ENCODE measurements around the gene P2RY11.

Gene P2RY11

DNA sequence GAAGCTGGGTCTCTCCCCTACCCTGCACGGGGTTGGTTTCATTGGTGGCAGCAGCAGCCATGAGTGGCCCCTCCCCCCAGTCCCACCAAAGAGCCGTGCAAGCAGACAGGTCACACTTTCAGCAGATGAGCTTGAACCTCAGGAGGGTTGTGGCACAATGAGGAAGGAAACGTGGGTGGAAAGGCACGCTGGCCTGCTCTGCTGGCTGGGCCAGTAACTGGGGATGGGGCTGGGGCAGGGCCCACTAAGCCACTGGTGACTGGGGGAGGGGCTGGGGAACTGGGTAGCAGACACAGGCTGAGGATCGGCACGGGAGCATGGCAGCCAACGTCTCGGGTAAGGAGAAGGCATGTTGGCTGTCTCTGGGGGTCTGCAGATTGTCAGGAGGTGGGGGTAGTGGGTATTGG lies at the start of gene P2RY11:
P2RY11 (plus strand) TSS at position 289 of the 407 bp plus-strand sequence; CDS start at position 318, 29 bp downstream.
- Histone ChIP-seq H3K36me3 (ENCODE audit: insufficient read depth, low read length) (peaks cover 25% of the 10 kb centered on the region), H3K4me1 (ENCODE audit: insufficient read depth, low read length) (no peaks in the 10 kb centered on the region; the same call in 1 of the 2 replicates), H3K9ac (ENCODE audit: low read depth, low read length) (no peak within 1 kb of the TSS), H3K9me3 (ENCODE audit: control insufficient read depth, insufficient read depth, low read length) (no peaks in the 10 kb centered on the region)

DNA sequence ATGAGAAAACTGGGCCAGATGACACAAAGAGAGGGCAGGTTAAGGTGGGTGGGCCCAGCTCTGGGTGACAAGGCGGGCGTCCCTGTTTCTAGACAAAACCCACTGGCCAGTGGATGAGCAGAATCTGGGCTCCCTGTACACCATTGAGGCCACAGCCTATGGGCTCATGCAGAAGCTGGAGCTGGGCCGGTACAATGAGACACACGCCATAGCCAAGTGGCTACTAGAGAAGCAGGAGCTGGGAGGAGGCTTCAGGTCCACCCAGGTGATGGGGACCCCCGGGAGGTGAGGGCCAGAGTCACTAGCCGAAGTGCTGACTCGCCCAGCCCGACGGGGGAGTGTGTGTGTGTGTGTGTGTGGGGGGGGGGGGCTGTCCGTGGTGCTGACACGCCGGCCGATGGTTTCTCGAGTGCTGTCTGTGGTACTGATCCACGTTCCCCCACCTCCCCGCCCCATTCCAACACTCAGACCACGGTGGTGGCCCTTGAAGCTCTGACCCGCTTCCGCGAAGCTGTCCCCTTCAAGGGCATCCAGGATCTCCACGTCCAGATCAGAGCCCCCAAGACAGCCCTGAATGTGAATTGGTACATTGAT lies 49.7 kb upstream of the P2RY11 start:
- Histone ChIP-seq H3K9ac (ENCODE audit: low read depth, low read length) (no peak overlapping the region), H3K36me3 (ENCODE audit: insufficient read depth, low read length) (no peaks in the 10 kb centered on the region), H3K4me1 (ENCODE audit: insufficient read depth, low read length) (no peaks in the 10 kb centered on the region), H3K9me3 (ENCODE audit: control insufficient read depth, insufficient read depth, low read length) (no peaks in the 10 kb centered on the region)

DNA sequence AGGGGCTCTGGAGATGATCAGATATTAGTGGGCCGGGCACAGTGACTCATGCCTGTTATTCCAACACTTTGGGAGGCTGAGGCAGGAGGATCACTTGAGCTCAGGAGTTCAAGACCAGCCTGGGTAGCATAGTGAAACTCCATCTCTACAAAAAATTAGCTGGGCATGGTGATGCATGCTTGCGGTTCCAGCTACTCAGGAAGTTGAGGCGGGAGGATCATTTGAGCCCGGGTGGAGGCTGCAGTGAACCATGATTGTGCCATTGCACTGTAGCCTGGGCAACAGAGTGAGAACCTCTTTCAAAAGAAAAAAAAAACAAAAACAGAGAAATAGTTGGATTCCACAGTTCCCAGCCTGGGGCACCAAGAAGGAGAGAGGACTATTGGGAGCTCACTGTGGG lies 43.3 kb upstream of the P2RY11 start:
- no peaks in the 10 kb centered on the region for H3K9me3 ChIP-seq (ENCODE audit: control insufficient read depth, insufficient read depth, low read length)
- H3K36me3 ChIP-seq (ENCODE audit: insufficient read depth, low read length): no peaks in the 10 kb centered on the region
- H3K4me1 ChIP-seq (ENCODE audit: insufficient read depth, low read length): peaks cover 6% of the 10 kb centered on the region; the same call in 1 of the 2 replicates
- H3K9ac ChIP-seq (ENCODE audit: low read depth, low read length): no peak overlapping the region

GRCh38 chr19:10069046-10069445 lies 42.4 kb upstream of the P2RY11 start:
- H3K9me3 ChIP-seq (ENCODE audit: control insufficient read depth, insufficient read depth, low read length): 0 out of 2 replicates have a peak, but pooled peaks cover 4% of the 10 kb centered on the region
- no peak overlapping the region for H3K9ac ChIP-seq (ENCODE audit: low read depth, low read length)
- H3K4me1 ChIP-seq (ENCODE audit: insufficient read depth, low read length): peaks cover 6% of the 10 kb centered on the region; the same call in 1 of the 2 replicates
- no peaks in the 10 kb centered on the region for H3K36me3 ChIP-seq (ENCODE audit: insufficient read depth, low read length)

DNA sequence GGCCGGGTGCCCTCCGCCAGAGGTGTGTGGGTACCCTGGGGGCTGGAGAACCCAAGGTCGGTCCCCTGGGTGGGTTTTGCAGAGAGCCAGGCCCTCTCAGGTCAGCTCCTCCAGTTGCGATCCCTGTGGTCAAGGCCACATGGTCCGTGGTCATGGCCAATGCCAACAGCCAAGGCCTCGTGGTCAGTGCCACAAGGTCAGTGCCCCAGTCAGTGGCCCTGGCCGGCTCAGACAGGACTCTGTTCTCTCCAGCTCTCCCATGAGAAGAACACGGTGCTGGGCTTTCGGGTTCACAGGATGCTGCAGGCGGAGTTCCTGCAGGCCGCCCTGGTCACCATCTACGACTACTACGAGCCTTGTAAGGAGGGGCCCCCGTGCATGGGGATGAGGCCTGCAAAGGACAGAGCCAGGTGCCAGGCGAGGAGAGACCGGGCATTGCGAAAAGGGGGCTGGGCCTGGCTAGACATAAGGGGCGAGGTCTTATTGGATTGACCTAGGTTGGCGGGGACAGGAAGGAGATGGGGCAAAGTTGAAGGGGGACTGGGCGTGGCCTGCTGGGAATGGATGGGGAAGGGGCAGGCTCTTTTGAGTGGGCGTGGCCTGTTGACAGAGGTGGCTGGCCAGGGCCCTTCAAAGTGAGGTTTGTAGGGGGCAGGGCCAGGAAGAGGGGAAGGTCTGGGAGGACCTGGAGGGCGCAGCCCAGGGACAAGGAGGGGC lies 40.6 kb upstream of the P2RY11 start:
- peaks cover 6% of the 10 kb centered on the region; the same call in 1 of the 2 replicates for H3K4me1 ChIP-seq (ENCODE audit: insufficient read depth, low read length)
- H3K9ac ChIP-seq (ENCODE audit: low read depth, low read length): no peak overlapping the region

GRCh38 chr19:10074153-10074552 lies 37.3 kb upstream of the P2RY11 start:
- Histone ChIP-seq H3K4me1 (ENCODE audit: insufficient read depth, low read length) (no peaks in the 10 kb centered on the region), H3K9ac (ENCODE audit: low read depth, low read length) (no peak overlapping the region), H3K9me3 (ENCODE audit: control insufficient read depth, insufficient read depth, low read length) (0 out of 2 replicates have a peak, but pooled peaks cover 4% of the 10 kb centered on the region), H3K36me3 (ENCODE audit: insufficient read depth, low read length) (no peaks in the 10 kb centered on the region)

More for the DNA sequence above, 40.6 kb upstream of the P2RY11 start:
- Histone ChIP-seq H3K36me3 (ENCODE audit: insufficient read depth, low read length) (no peaks in the 10 kb centered on the region), H3K9me3 (ENCODE audit: control insufficient read depth, insufficient read depth, low read length) (0 out of 2 replicates have a peak, but pooled peaks cover 4% of the 10 kb centered on the region)

DNA sequence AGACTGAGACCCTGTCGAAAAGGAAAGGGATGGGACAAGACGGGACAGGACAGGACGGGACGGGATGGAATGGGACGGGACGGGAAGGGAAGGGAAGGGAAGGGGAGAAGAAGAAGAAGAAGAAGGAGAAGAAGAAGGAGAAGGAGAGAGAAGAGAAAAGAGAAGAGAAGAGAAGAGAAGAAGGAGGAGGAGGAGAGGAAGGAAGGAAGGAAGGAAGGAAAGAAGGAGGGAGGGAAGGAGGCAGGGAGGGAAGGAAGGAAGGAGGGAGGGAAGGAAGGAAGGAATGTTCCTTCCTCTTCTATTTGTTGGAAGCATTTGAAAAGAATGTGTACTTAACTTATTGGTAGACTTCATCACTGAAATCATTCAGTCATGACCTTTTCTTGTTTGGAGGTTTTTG lies 35.0 kb upstream of the P2RY11 start:
- no peak overlapping the region for H3K9ac ChIP-seq (ENCODE audit: low read depth, low read length)
- H3K9me3 ChIP-seq (ENCODE audit: control insufficient read depth, insufficient read depth, low read length): 0 out of 2 replicates have a peak, but pooled peaks cover 4% of the 10 kb centered on the region
- H3K36me3 ChIP-seq (ENCODE audit: insufficient read depth, low read length): no peaks in the 10 kb centered on the region
- no peaks in the 10 kb centered on the region for H3K4me1 ChIP-seq (ENCODE audit: insufficient read depth, low read length)

DNA sequence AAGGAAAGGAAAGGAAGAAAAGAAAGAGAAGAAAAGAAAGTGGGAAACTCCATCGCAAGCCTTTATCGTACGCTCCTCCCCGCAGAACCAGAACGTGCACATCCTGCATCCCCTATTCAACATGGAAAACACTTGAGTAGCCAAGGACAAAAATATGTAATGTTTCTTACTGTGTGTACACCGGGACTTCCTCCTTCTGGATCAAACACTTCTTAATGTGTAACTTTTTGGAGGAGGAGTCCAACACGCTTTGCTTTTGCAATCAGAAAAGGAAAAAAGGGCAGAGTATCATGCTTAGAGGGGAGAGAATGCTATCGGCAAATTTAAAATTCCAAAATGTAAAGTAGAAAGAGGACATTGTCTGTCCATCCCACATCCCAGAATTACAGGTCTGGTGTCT lies 33.2 kb upstream of the P2RY11 start:
- Histone ChIP-seq H3K9ac (ENCODE audit: low read depth, low read length) (no peak overlapping the region), H3K4me1 (ENCODE audit: insufficient read depth, low read length) (no peaks in the 10 kb centered on the region), H3K9me3 (ENCODE audit: control insufficient read depth, insufficient read depth, low read length) (0 out of 2 replicates have a peak, but pooled peaks cover 4% of the 10 kb centered on the region), H3K36me3 (ENCODE audit: insufficient read depth, low read length) (no peaks in the 10 kb centered on the region)

DNA sequence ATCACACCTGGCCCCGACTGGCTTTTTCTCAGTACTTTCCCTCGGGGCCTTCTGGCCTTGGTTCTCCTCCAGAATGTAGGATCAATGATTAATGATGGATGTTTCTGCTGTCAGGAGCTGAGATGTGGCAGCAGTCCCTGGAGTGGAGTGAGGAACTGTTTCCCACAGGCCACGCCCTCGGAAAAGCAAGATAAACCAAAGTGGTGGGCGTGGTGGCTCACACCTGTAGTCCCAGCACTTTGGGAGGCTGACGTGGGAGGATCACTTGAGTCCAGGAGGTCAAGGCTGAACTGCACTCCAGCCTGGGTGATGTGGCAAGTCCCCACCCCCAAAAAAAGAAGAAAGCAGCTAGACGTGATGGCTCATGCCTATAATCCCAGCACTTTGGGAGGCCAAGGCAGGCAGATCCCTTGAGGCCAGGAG lies 32.5 kb upstream of the P2RY11 start:
- Histone ChIP-seq H3K9ac (ENCODE audit: low read depth, low read length) (no peak overlapping the region), H3K9me3 (ENCODE audit: control insufficient read depth, insufficient read depth, low read length) (no peaks in the 10 kb centered on the region), H3K4me1 (ENCODE audit: insufficient read depth, low read length) (no peaks in the 10 kb centered on the region), H3K36me3 (ENCODE audit: insufficient read depth, low read length) (no peaks in the 10 kb centered on the region)

GRCh38 chr19:10083911-10084310 lies 27.6 kb upstream of the P2RY11 start:
- Histone ChIP-seq H3K36me3 (ENCODE audit: insufficient read depth, low read length) (no peaks in the 10 kb centered on the region), H3K9ac (ENCODE audit: low read depth, low read length) (no peak overlapping the region), H3K4me1 (ENCODE audit: insufficient read depth, low read length) (no peaks in the 10 kb centered on the region), H3K9me3 (ENCODE audit: control insufficient read depth, insufficient read depth, low read length) (no peaks in the 10 kb centered on the region)

DNA sequence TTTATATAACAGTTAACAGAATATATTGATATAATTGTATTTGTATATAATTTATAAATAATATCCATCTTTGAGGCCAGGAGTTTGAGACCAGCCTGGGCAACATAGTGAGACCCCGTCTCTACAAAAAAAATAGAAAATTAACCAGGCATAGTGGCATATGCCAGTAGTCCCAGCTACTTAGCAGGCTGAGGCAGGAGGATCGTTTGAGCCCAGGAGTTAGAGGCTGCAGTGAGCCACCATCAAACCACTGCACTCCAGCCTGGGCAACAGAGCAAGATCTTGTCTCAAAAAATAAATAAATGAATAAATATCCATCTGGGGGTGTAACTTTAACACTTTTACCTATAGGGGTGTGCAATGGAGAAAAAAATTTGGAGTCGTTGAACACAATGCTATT lies 26.7 kb upstream of the P2RY11 start:
- Histone ChIP-seq H3K9me3 (ENCODE audit: control insufficient read depth, insufficient read depth, low read length) (no peaks in the 10 kb centered on the region), H3K9ac (ENCODE audit: low read depth, low read length) (no peak overlapping the region), H3K36me3 (ENCODE audit: insufficient read depth, low read length) (no peaks in the 10 kb centered on the region), H3K4me1 (ENCODE audit: insufficient read depth, low read length) (no peaks in the 10 kb centered on the region)

- no peaks in the 10 kb centered on the region for H3K9me3 ChIP-seq (ENCODE audit: control insufficient read depth, insufficient read depth, low read length)
Observed at GRCh38 chr19:10085641-10086590, 25.6 kb upstream of the P2RY11 start, which contains the start of gene SHFL. TSS of gene SHFL (plus strand) at chr19:10086317. CDS start at chr19:10086428, 111 bp downstream.

DNA sequence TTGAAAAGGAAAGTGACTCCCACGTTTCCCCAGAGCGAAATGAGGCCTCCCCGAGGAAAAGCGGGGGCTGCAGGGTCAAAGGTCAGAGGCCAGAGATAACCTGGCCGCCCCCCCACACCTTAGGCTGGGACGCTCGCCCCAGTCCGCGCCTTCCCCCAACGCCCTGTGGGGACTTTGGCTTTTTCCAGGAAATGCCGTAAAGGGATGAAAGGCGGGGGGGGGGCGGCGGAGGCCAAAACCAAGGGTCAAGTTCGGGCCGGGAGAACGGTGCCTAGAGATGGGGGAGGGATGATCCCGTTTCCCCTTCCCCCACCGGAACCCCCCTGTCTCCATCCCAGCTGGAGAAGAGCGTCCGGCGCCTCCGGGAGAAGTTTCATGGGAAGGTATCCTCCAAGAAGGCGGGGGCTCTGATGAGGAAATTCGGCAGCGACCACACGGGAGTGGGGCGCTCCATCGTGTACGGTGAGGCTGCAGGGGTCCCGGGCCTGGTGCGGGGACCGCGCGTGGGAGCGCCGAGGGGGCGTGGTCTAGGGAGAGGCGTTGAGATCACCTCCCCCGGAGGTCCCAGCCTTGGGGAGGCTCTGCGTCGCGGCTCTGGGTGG lies 24.8 kb upstream of the P2RY11 start:
- no peaks in the 10 kb centered on the region for H3K4me1 ChIP-seq (ENCODE audit: insufficient read depth, low read length)
- peak overlapping the region; percentile 95 for H3K9ac ChIP-seq (ENCODE audit: low read depth, low read length)
- no peaks in the 10 kb centered on the region for H3K9me3 ChIP-seq (ENCODE audit: control insufficient read depth, insufficient read depth, low read length)
- no peaks in the 10 kb centered on the region for H3K36me3 ChIP-seq (ENCODE audit: insufficient read depth, low read length)

More at GRCh38 chr19:10085641-10086590, 25.6 kb upstream of the P2RY11 start, which contains the start of gene SHFL:
- Histone ChIP-seq H3K36me3 (ENCODE audit: insufficient read depth, low read length) (no peaks in the 10 kb centered on the region), H3K9ac (ENCODE audit: low read depth, low read length) (peak within 1 kb of the TSS; percentile 95), H3K4me1 (ENCODE audit: insufficient read depth, low read length) (no peaks in the 10 kb centered on the region)

Data from ES-I3 (cell line).